Measurements from ENCODE around the gene ZMYND8.

ZMYND8 gene

GRCh38 chr20:47337413-47337812, 19.1 kb downstream of the ZMYND8 start:
- peaks cover 14% of the 10 kb centered on the region for H3K36me3 ChIP-seq (ENCODE audit: control insufficient read depth, insufficient read depth, low read length)
- H3K4me3 ChIP-seq (replicated peaks; ENCODE audit: low read depth, low read length) = no peak overlapping the region
- TF ChIP-seq CTCF (IDR thresholded peaks at IDR 0.05; ENCODE audit: insufficient read depth, low read length, poor library complexity, severe bottlenecking) = no peak
- H3K27me3 ChIP-seq (replicated peaks; ENCODE audit: control insufficient read depth, insufficient read depth, low read length) = no peaks in the 10 kb centered on the region
- no peak for DNase-seq (ENCODE audit: extremely low read depth, insufficient read length)

- Histone ChIP-seq H3K4me3 (replicated peaks; ENCODE audit: low read depth, low read length) (no peak overlapping the region), H3K36me3 (ENCODE audit: control insufficient read depth, insufficient read depth, low read length) (peaks cover 16% of the 10 kb centered on the region), H3K27me3 (replicated peaks; ENCODE audit: control insufficient read depth, insufficient read depth, low read length) (no peaks in the 10 kb centered on the region)
- TF ChIP-seq CTCF (IDR thresholded peaks at IDR 0.05; ENCODE audit: insufficient read depth, low read length, poor library complexity, severe bottlenecking) = no peak
- no peak for DNase-seq (ENCODE audit: extremely low read depth, insufficient read length)
Observed at GRCh38 chr20:47336129-47336754, 20.3 kb downstream of the ZMYND8 start.

GRCh38 chr20:47335251-47336128, 21.0 kb downstream of the ZMYND8 start:
- H3K4me3 ChIP-seq (replicated peaks; ENCODE audit: low read depth, low read length) = no peak overlapping the region
- H3K36me3 ChIP-seq (ENCODE audit: control insufficient read depth, insufficient read depth, low read length) = peaks cover 17% of the 10 kb centered on the region

GRCh38 chr20:47334022-47334551, 22.4 kb downstream of the ZMYND8 start:
- DNase-seq (ENCODE audit: extremely low read depth, insufficient read length) = no peak
- TF ChIP-seq CTCF (IDR thresholded peaks at IDR 0.05; ENCODE audit: insufficient read depth, low read length, poor library complexity, severe bottlenecking) = no peak
- Histone ChIP-seq H3K27me3 (replicated peaks; ENCODE audit: control insufficient read depth, insufficient read depth, low read length) (no peaks in the 10 kb centered on the region), H3K4me3 (replicated peaks; ENCODE audit: low read depth, low read length) (no peak overlapping the region), H3K36me3 (ENCODE audit: control insufficient read depth, insufficient read depth, low read length) (peaks cover 17% of the 10 kb centered on the region)

More at GRCh38 chr20:47335251-47336128, 21.0 kb downstream of the ZMYND8 start:
- no peaks in the 10 kb centered on the region for H3K27me3 ChIP-seq (replicated peaks; ENCODE audit: control insufficient read depth, insufficient read depth, low read length)
- DNase-seq (ENCODE audit: extremely low read depth, insufficient read length) = no peak
- no peak for TF ChIP-seq CTCF (IDR thresholded peaks at IDR 0.05; ENCODE audit: insufficient read depth, low read length, poor library complexity, severe bottlenecking)

- no peaks in the 10 kb centered on the region for H3K27me3 ChIP-seq (replicated peaks; ENCODE audit: control insufficient read depth, insufficient read depth, low read length)
- no peak for TF ChIP-seq CTCF (IDR thresholded peaks at IDR 0.05; ENCODE audit: insufficient read depth, low read length, poor library complexity, severe bottlenecking)
- no peak overlapping the region for H3K4me3 ChIP-seq (replicated peaks; ENCODE audit: low read depth, low read length)
- DNase-seq (ENCODE audit: extremely low read depth, insufficient read length) = no peak
- peaks cover 16% of the 10 kb centered on the region for H3K36me3 ChIP-seq (ENCODE audit: control insufficient read depth, insufficient read depth, low read length)
Observed at GRCh38 chr20:47332381-47333206, 23.9 kb downstream of the ZMYND8 start.
